Hepatocyte (in vitro differentiated cells): ENCODE data around the gene STK32C. TPM values are rescaled to one million over a fixed set of nuclear protein-coding genes. Genes with fewer than 3 reads are reported as not detected.

Experiments used
- DNase-seq: peaks from one replicate; pipeline ENCODE4 v3.0.0-alpha.2; 2016; ENCODE audit warnings: low spot score
- H2AFZ ChIP-seq: fragments of 200-600 bp; sonication (generic); 2 replicates; pipeline ENCODE4 v1.6.0; 2016; ENCODE audit warnings: antibody characterized with exemption, mild to moderate bottlenecking
- H3K27ac ChIP-seq: fragments of 200-600 bp; sonication (generic); 2 replicates; pipeline ENCODE4 v1.5.1; 2016; ENCODE audit warnings: mild to moderate bottlenecking
- H3K27me3 ChIP-seq: fragments of 200-600 bp; sonication (generic); 2 replicates; pipeline ENCODE4 v1.6.1; 2016
- H3K36me3 ChIP-seq: fragments of 200-600 bp; sonication (generic); replicated peaks from 2 replicates; pipeline ENCODE4 v1.5.1; 2016; ENCODE audit warnings: low read depth; ENCODE audit not compliant: insufficient read depth
- H3K4me1 ChIP-seq: fragments of 200-600 bp; sonication (generic); 2 replicates; pipeline ENCODE4 v1.5.1; 2016; ENCODE audit warnings: mild to moderate bottlenecking, moderate library complexity; ENCODE audit not compliant: insufficient read depth
- H3K4me2 ChIP-seq: fragments of 200-600 bp; sonication (generic); 2 replicates; pipeline ENCODE4 v1.6.0; 2016
- H3K4me3 ChIP-seq: fragments of 200-600 bp; sonication (generic); 2 replicates; pipeline ENCODE4 v1.5.1; 2016; ENCODE audit warnings: mild to moderate bottlenecking
- H3K79me2 ChIP-seq: fragments of 200-600 bp; sonication (generic); 2 replicates; pipeline ENCODE4 v1.6.0; 2017; ENCODE audit warnings: mild to moderate bottlenecking
- H3K9me2 ChIP-seq: fragments of 200-600 bp; sonication (generic); replicated peaks from 2 replicates; pipeline ENCODE4 v1.6.0; 2017; ENCODE audit warnings: mild to moderate bottlenecking; ENCODE audit not compliant: insufficient read depth
- H3K9me3 ChIP-seq: fragments of 200-600 bp; sonication (generic); 2 replicates; pipeline ENCODE4 v1.5.1; 2016; ENCODE audit warnings: low read depth, mild to moderate bottlenecking
- H4K20me1 ChIP-seq: fragments of 200-600 bp; sonication (generic); 2 replicates; pipeline ENCODE4 v1.6.0; 2016; ENCODE audit warnings: mild to moderate bottlenecking; ENCODE audit not compliant: insufficient read depth, poor library complexity, severe bottlenecking
- CTCF ChIP-seq: fragments of 200-600 bp; sonication (generic); IDR thresholded peaks from 2 replicates; pipeline ENCODE4 v1.5.1; 2016; ENCODE audit warnings: antibody characterized with exemption, mild to moderate bottlenecking; ENCODE audit not compliant: poor library complexity
- EZH2 ChIP-seq: fragments of 200-600 bp; sonication (generic); IDR thresholded peaks from 2 replicates; pipeline ENCODE4 v1.6.1; 2016; ENCODE audit warnings: antibody characterized with exemption, mild to moderate bottlenecking, borderline replicate concordance
- EZH2phosphoT487 ChIP-seq: fragments of 200-600 bp; sonication (generic); IDR thresholded peaks from one replicate; pipeline ENCODE4 v1.6.1; 2018; ENCODE audit warnings: antibody characterized with exemption, mild to moderate bottlenecking, low read depth, moderate library complexity; ENCODE audit not compliant: unreplicated experiment, severe bottlenecking
- WGBS: methylation state at CpG from one replicate; pipeline ENCODE4 v1.1.6; 2016; ENCODE audit warnings: low lambda C conversion rate; ENCODE audit errors: missing lambda C conversion rate; 5-methylcytosine and 5-hydroxymethylcytosine counted together
- polyA plus RNA-seq: library from polyadenylated mRNA; unstranded; fragments of >200 nt; fragmentation: Nextera tagmentation; extraction: Ambion mirVana; gene quantifications from 2 replicates; pipeline ENCODE4 v1.2.1, GENCODE V29; 2016
- total RNA-seq: library from RNA; depleted of rRNA; stranded (reverse); fragments of >200 nt; gene quantifications from 2 replicates; pipeline ENCODE4 v1.2.3, GENCODE V29; 2014

Gene STK32C
- total and polyA plus RNA-seq, 2 experiments from 2014 or later, result 7.9 to 12.2 TPM

- no peak overlapping the region for H3K27ac ChIP-seq
- H3K4me2 ChIP-seq, result no peak overlapping the region
- no peak overlapping the region for H3K4me3 ChIP-seq
- DNase-seq, result no peak
- H3K79me2 ChIP-seq, result no peaks in the 10 kb centered on the region
- H3K9me3 ChIP-seq, result no peaks in the 10 kb centered on the region
- H3K9me2 ChIP-seq, result no peaks in the 10 kb centered on the region
- WGBS, result 87% methylated on average over 14 of the region's 14 CpGs
- no peaks in the 10 kb centered on the region for H3K27me3 ChIP-seq
- no peak overlapping the region for H2AFZ ChIP-seq
- TF ChIP-seq EZH2phosphoT487, result no peak
- TF ChIP-seq EZH2, result no peak
- TF ChIP-seq CTCF, result no peak
- no peaks in the 10 kb centered on the region for H4K20me1 ChIP-seq
- peaks cover 5% of the 10 kb centered on the region for H3K4me1 ChIP-seq
- H3K36me3 ChIP-seq, result no peaks in the 10 kb centered on the region
Measured at GRCh38 chr10:132245056-132245455, 62.7 kb downstream of the STK32C start.

GRCh38 chr10:132243626-132244025, 64.1 kb downstream of the STK32C start:
- H3K4me1 ChIP-seq, result peaks cover 4% of the 10 kb centered on the region
- no peaks in the 10 kb centered on the region for H3K36me3 ChIP-seq
- no peaks in the 10 kb centered on the region for H4K20me1 ChIP-seq
- H3K27me3 ChIP-seq, result no peaks in the 10 kb centered on the region
- 92% methylated on average over 11 of the region's 11 CpGs for WGBS
- H3K9me2 ChIP-seq, result no peaks in the 10 kb centered on the region
- H3K79me2 ChIP-seq, result no peaks in the 10 kb centered on the region
- H3K4me2 ChIP-seq, result no peak overlapping the region
- no peaks in the 10 kb centered on the region for H3K9me3 ChIP-seq
- TF ChIP-seq EZH2phosphoT487, result no peak
- TF ChIP-seq EZH2, result no peak
- no peak for TF ChIP-seq CTCF
- H3K27ac ChIP-seq, result no peak overlapping the region
- no peak overlapping the region for H2AFZ ChIP-seq
- DNase-seq, result no peak
- H3K4me3 ChIP-seq, result no peak overlapping the region

- TF ChIP-seq EZH2phosphoT487 (no peak), CTCF (no peak), EZH2 (no peak)
- WGBS, result 72% methylated on average over 12 of the region's 12 CpGs
- Histone ChIP-seq H3K4me3 (no peak overlapping the region), H3K9me2 (no peaks in the 10 kb centered on the region), H3K27me3 (no peaks in the 10 kb centered on the region), H2AFZ (no peak overlapping the region), H4K20me1 (no peaks in the 10 kb centered on the region), H3K4me2 (no peak overlapping the region), H3K9me3 (no peaks in the 10 kb centered on the region), H3K4me1 (no peaks in the 10 kb centered on the region), H3K27ac (no peak overlapping the region), H3K36me3 (no peaks in the 10 kb centered on the region), H3K79me2 (no peaks in the 10 kb centered on the region)
- DNase-seq, result no peak
Measured at GRCh38 chr10:132243141-132243540, 64.6 kb downstream of the STK32C start.
